ENCODE data around the gene DAB2IP. TPM values are rescaled to one million over a fixed set of nuclear protein-coding genes. Genes with fewer than 3 reads are reported as not detected.

The DAB2IP gene
- total RNA-seq, 2 experiments from 2014 or later, result 0.18 to 0.33 TPM

DNA sequence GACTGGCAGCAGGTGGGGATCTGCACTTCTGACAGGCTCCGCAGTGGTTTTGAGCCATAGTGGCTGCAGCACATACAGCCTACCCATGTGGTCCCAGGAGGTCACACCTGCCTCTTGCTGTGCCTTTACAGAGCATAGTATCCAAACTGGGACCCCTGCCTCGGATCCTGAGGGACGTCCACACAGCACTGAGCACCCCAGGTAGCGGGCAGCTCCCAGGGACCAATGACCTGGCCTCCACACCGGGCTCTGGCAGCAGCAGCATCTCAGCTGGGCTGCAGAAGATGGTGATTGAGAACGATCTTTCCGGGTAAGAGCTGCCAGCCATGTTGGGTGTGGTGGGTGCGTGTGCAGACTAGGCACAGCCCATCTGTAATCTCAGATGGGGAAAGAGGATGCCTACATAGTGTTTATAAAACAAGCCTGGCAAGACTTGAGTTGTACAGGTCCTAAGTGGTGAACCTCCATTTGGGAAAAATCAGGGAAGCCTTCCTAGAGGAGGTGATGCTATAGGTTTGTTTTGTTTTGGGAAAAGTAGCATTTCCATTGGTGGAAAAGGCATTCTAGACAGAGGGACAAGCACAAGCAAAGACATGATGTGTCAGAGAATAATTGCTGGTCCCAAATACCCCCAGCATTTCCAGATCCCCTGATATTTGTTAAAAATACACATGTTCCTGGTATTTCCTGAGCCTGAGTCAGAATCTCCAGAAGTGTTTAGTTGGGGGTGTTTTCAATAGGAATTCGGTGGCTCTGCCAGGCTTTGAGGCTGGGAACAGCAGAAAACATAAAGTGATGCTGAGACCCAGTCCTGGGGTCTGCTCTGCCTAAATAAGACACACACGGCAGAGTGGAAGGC is 119.2 kb downstream of the DAB2IP start:
- no peaks in the 10 kb centered on the region for H3K36me3 Mint-ChIP-seq
- H3K27ac Mint-ChIP-seq, result no peak overlapping the region

DNA sequence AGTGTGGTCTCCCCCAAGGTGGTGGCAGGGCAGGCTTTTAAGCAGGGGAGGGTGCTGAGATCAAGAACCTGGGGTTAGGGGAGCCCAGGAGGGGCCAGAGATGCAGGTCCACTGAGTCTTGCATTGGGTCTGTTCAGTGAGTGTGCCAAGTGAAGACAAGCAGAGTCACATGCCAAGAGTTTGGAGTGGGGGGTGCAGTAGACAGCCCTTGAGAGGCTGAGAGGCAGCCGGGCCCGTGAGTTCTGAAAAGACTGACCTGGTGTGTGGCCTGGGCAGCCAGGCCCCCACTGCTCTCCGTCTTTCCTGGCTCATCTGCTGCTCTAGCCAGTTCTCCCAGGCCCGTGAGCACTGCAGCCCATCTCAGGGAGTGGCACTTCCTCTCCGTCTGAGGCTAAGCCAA is 120.0 kb downstream of the DAB2IP start:
- Mint-ChIP-seq H3K27ac (no peak overlapping the region), H3K9me3 (no peaks in the 10 kb centered on the region), H3K4me3 (no peak overlapping the region), H3K27me3 (no peaks in the 10 kb centered on the region), H3K4me1 (no peaks in the 10 kb centered on the region), H3K36me3 (no peaks in the 10 kb centered on the region)
- no peak for DNase-seq

More for the DNA sequence above, 119.2 kb downstream of the DAB2IP start:
- H3K4me1 Mint-ChIP-seq, result no peaks in the 10 kb centered on the region
- no peak overlapping the region for H3K4me3 Mint-ChIP-seq
- H3K9me3 Mint-ChIP-seq, result no peaks in the 10 kb centered on the region
- DNase-seq, result no peak
- no peaks in the 10 kb centered on the region for H3K27me3 Mint-ChIP-seq

DNA sequence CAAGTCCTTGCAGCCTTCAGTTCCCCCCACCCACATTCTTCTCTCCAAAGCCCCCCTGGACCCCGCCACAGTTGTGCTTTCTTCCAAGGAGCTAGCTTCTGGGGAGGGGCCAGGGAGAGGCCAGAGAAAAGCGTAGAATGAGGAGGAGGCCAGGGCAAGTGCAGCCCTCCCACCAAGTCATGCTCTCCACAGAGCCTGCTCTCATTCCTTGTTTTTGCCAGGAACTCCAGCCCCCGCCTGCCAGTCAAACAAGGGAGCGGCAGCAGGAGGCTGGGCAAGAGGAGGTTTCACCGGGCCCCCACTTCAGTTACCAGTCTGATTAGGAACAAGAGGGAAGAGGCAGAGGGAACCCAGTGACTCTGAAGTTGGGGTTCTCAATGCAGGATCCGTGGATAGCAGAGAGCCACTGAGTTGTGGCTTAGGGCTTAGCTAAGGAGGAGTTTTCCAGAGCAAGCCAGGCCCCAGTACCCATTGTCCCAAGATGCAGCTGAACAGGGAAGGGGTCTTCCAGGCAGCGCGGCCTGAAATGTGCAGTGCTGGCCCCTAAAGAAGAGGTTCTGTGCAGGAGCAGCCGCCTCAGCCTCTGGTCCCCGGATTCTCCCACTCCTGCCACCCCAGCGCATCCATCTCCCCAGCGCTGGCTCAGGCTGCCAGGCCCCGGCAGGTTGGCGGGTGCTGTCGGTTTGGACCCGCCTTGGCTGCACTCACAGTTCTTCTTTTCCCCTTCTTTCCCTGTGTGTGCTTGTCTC is 120.6 kb downstream of the DAB2IP start:
- Mint-ChIP-seq H3K4me3 (no peak overlapping the region), H3K4me1 (no peaks in the 10 kb centered on the region), H3K9me3 (no peaks in the 10 kb centered on the region), H3K27me3 (no peaks in the 10 kb centered on the region), H3K36me3 (no peaks in the 10 kb centered on the region), H3K27ac (no peak overlapping the region)
- no peak for DNase-seq

DNA sequence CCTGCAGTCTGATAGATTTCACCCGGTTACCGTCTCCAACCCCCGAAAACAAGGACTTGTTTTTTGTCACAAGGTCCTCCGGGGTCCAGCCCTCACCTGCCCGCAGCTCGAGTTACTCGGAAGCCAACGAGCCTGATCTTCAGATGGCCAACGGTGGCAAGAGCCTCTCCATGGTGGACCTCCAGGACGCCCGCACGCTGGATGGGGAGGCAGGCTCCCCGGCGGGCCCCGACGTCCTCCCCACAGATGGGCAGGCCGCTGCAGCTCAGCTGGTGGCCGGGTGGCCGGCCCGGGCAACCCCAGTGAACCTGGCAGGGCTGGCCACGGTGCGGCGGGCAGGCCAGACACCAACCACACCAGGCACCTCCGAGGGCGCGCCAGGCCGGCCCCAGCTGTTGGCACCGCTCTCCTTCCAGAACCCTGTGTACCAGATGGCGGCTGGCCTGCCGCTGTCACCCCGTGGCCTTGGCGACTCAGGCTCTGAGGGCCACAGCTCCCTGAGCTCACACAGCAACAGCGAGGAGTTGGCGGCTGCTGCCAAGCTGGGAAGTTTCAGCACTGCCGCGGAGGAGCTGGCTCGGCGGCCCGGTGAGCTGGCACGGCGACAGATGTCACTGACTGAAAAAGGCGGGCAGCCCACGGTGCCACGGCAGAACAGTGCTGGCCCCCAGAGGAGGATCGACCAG is 121.3 kb downstream of the DAB2IP start:
- Mint-ChIP-seq H3K36me3 (no peaks in the 10 kb centered on the region), H3K4me3 (no peak overlapping the region), H3K27me3 (no peaks in the 10 kb centered on the region), H3K27ac (no peak overlapping the region), H3K9me3 (peaks cover under 1% of the 10 kb centered on the region), H3K4me1 (no peaks in the 10 kb centered on the region)
- no peak for DNase-seq

DNA sequence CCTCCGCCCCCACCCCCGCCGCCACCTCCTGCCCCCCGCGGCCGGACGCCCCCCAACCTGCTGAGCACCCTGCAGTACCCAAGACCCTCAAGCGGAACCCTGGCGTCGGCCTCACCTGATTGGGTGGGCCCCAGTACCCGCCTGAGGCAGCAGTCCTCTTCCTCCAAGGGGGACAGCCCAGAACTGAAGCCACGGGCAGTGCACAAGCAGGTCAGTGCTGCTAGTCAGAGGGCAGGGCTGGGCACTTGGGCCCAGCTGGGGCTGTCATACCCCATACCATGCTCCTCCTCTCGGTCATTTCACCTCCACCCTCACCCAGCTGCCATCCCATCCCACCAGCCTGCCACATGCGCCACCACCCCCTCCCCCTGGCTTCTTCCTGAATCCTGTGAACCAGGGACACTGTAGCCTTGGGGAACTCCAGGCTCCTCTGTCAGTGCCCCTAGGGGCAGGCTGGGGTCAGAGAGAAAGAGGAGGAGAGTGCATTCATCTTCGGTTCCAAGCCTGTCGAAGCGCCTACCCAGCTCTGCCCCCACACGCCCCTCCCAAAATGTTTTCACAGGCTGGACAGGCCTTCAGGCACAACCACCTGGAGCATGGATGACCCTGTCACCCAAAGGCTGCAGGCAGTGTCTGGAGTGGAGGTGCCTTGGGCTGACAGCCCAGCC is 122.0 kb downstream of the DAB2IP start:
- Mint-ChIP-seq H3K9me3 (peaks cover 3% of the 10 kb centered on the region), H3K4me1 (no peaks in the 10 kb centered on the region), H3K36me3 (no peaks in the 10 kb centered on the region), H3K27ac (no peak overlapping the region), H3K4me3 (no peak overlapping the region), H3K27me3 (no peaks in the 10 kb centered on the region)
- DNase-seq, result no peak

DNA sequence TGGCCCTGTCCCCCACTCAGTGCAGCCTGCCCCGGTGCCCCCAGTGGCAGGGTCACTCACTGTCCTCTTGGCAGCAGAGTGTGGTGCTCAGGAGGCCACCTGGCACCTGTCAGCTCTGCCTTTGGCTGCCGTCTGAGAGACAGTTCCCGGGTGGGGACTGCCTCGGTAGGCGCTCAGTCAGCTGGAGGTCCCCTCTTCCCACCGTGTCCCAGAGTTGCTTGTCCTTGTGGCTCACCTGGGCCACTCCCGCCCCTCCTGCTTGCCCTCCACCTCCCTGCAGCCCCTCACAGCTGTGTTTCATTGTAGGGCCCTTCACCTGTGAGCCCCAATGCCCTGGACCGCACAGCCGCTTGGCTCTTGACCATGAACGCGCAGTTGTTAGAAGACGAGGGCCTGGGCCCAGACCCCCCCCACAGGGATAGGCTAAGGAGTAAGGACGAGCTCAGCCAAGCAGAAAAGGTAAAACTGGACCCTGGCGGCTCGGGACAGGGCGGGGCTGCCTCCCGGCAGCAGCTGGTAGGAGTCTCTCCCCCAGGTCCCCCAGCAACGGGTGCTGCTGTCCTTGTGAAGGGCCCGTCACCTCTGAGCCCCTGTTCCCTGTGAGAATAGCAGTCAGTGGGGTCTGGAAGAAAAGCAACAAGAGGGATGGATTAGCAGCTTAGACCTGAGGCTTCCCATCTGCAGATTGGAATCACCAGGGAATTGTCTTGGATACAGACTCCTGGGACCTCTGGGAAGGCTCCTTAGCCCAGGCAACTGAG is 122.7 kb downstream of the DAB2IP start:
- Mint-ChIP-seq H3K4me3 (no peak overlapping the region), H3K4me1 (no peaks in the 10 kb centered on the region), H3K36me3 (no peaks in the 10 kb centered on the region), H3K27me3 (no peaks in the 10 kb centered on the region), H3K27ac (no peak overlapping the region), H3K9me3 (peaks cover 6% of the 10 kb centered on the region)
- DNase-seq, result no peak

DNA sequence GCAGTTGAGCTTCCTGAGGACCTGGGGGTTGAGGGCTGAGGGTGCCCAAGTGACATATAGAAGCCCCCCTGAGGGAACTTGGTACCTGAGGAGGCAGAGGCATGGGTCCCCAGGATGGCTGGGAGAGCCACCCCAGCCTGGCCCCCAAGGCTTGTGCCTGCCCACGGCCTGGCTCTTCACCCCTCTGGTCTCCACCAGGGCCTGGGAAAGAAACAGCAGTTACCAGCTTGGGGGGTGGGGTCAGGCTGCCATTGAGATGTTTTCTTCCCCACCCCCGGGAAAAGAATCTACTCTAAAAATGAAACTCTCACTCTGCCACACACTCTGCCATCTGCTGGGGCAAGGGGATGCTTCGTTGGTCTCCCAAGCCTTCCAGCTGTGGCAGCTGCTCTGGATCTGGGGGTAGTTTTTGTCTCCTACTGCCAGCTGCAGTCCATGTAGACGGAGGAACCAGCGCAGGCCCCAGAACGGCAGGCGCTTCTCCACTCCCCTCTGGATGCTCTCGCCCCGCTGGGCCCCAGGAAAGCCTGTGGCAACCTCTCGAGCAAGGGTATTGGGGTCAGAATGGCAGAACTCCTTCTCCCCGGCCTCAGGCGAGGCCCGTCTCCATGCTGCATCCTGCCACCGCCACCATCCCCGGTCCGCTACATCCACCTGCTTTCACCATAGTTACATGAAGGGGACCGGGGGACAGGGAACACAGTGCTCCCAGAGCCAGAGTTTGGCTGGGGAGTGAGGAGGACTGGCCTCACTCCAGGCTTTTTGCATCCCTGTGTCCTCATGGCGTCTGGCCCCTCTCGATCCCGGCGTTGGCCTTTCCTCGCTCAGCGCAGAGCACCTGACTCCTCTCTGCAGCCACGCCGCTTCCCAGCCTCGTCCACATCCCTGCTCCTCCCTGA is 123.5 kb downstream of the DAB2IP start:
- Mint-ChIP-seq H3K36me3 (no peaks in the 10 kb centered on the region), H3K4me1 (no peaks in the 10 kb centered on the region), H3K27me3 (no peaks in the 10 kb centered on the region), H3K9me3 (peaks cover 8% of the 10 kb centered on the region), H3K4me3 (no peak overlapping the region), H3K27ac (no peak overlapping the region)
- no peak for DNase-seq

DNA sequence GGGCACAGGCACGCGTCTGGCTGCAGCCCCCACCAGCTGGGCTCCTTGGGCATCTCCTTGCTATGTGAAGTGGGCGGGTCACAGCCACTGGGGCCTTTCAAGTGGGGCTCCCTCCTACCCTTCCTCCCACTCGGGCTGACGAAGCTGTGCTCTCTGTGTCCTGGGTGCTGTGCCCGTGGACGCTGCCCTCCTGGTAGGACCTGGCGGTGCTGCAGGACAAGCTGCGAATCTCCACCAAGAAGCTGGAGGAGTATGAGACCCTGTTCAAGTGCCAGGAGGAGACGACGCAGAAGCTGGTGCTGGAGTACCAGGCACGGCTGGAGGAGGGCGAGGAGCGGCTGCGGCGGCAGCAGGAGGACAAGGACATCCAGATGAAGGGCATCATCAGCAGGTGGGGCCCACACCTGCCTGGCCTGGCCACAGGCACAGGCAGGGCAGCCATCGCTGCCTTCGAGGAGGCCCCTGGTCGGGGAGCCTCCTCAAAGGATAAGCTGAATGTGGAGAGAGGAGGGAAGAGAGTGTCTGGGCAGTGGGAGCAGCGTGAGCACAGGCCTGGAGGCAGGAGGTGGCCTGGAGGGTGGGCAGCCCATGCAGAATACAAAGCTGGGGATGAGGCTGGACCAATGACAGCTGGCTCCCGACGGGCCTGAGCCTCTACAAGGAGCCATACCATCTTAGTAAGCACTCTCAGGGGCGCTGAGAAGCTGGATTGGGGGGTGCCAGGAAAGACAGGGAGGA is 124.7 kb downstream of the DAB2IP start:
- no peak overlapping the region for H3K4me3 Mint-ChIP-seq
- H3K36me3 Mint-ChIP-seq, result no peaks in the 10 kb centered on the region
- H3K27me3 Mint-ChIP-seq, result no peaks in the 10 kb centered on the region
- DNase-seq, result no peak
- no peak overlapping the region for H3K27ac Mint-ChIP-seq
- peaks cover 8% of the 10 kb centered on the region for H3K9me3 Mint-ChIP-seq
- no peaks in the 10 kb centered on the region for H3K4me1 Mint-ChIP-seq

DNA sequence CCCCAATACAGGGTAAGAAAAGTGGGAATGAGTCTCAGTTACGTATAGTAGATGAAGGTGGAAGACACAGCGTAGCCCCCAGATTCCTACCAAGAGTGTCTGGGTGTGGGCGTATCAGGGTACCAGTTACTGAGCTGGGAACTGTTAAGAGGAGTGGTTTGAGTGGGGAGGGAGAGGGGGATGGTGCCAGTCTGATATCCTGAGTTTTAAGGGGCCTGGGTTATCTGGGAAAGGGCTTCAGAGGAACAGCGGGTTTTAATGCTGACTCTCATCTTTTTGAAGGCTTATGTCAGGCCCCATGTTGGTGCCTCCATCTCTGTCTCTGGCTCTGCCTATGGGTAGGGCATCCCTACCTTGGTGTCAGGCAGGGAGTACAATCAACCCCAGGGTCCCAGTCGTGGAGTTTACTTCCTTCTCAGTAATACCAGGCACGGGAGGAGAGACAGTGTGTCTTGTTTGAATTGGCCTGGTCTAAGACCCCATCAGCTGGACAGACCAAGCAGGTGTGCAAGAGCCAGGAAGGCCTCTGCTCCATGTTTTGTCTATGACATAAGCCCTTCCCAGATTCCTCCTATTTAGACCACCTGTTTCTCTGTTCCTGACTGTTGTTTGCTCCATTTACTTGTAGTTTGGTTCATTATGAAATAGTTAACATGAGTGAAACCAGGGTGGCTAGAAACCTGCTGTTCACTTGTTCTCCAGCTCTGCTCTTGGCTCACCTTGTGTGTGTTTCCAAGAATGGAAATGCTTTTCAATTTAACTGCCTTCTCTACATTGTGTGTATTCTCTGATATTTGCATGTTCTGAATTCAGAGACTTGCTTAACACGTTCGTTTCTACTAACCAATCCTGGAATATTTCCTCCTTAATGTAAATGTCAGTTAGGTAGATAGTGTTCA is 125.6 kb downstream of the DAB2IP start:
- no peaks in the 10 kb centered on the region for H3K36me3 Mint-ChIP-seq
- peaks cover 8% of the 10 kb centered on the region for H3K9me3 Mint-ChIP-seq
- no peak overlapping the region for H3K27ac Mint-ChIP-seq
- no peak overlapping the region for H3K4me3 Mint-ChIP-seq
- no peaks in the 10 kb centered on the region for H3K27me3 Mint-ChIP-seq
- DNase-seq, result no peak
- H3K4me1 Mint-ChIP-seq, result no peaks in the 10 kb centered on the region

DNA sequence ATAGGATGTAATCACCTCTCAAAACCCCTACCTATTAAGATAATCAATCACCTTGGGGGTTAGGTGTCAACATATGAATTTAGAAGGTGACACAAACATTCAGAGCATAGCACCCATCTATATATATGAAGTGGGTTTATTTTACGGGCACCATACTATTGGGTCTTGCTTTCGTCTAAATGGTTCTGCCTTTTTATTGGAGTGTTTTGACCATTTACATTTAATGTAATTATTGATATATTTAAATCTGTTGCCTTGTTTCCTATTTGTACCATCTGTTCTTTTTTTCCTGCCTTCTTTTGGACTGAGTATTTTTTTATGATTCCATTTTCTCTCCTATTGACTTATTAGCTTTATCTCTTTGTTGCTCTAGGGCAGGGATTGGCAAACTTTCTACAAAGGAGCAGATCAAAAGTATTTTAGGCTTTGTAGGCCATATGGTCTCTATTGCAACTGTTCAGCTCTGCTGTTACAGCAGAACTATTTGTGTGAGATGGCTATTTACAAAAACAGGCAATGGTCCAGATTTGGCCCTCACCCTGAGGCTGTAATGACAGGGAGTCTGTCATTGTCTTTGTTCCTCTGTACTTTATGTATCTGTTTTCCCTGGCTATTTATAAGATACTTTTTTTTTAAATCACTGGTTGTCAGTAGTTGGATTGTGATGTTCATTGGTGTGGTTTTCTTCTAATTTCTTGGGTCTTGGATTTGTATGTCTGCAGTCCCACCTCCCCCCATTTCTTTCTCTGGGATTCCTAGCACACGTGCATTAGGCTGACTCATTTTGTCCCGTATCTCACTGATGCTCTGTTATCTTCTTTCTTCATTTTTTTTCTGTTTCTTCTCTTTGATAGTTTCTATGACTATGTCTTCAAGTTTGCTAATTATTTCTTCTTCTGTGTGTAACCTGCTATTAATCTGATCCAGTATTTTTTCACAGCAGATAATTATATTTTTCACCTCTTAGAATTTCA is 127.1 kb downstream of the DAB2IP start:
- H3K9me3 Mint-ChIP-seq, result peaks cover 8% of the 10 kb centered on the region
- no peaks in the 10 kb centered on the region for H3K36me3 Mint-ChIP-seq
- no peak for DNase-seq
- H3K27ac Mint-ChIP-seq, result no peak overlapping the region
- H3K4me3 Mint-ChIP-seq, result no peak overlapping the region
- H3K27me3 Mint-ChIP-seq, result no peaks in the 10 kb centered on the region
- H3K4me1 Mint-ChIP-seq, result peaks cover 5% of the 10 kb centered on the region

DNA sequence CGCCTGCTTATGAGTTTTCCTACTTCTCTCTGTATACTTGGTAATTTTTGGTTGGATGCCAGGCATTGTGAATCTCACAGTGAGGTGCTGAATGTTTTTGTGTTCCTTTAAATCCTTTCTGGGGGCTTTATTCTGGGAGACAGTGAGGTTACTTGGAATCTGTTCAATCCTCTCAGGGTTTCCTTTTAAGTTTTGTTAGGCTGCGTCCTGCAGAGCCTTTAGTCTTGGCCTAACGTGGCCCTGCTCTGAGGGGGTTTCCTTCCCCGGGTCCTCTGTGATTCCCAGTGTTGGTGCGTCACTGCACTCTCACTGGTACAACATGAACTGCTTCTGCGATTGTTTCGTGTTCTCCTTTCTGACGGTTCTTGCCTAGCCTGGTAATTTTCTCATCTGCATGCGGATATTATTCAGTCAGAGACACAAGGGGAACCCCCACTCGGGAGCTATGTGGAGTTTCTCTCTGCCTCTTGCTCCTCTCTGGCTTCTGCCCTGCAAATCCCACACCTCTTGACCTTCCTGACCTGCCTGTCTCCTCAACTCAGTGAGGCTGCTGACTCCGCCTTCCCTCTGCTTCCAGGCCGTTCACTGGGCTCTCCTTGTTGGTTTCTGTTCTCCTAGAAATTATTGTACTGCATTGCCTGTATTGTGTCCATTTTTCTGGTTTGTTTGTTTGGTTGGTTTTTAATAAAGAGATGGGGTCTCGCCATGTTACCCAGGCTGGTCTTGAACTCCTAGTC is 128.1 kb downstream of the DAB2IP start:
- Mint-ChIP-seq H3K9me3 (peaks cover 8% of the 10 kb centered on the region), H3K27ac (no peak overlapping the region), H3K4me3 (no peak overlapping the region), H3K27me3 (no peaks in the 10 kb centered on the region), H3K4me1 (peaks cover 13% of the 10 kb centered on the region), H3K36me3 (no peaks in the 10 kb centered on the region)
- no peak for DNase-seq

Data from activated naive CD8-positive, alpha-beta T cell treated with anti-CD3 and anti-CD28 coated beads for 36 hours (primary cell).